ENCODE measurements around the gene TAS2R39. TPM values are rescaled to one million over a fixed set of nuclear protein-coding genes. Genes with fewer than 3 reads are reported as not detected.
"Not testable (repeated sequence)": the region's sequence is repeated elsewhere in the genome, so short reads cannot be mapped to it uniquely, and the experiment has no call there.

TAS2R39 gene
- total and polyA plus RNA-seq, 7 donors: 0.10 TPM; not detected in 6

GRCh38 chr7:143171697-143172096, 11.5 kb upstream of the TAS2R39 start:
- Histone ChIP-seq H3K27ac (no peak overlapping the region), H3K36me3 (ENCODE audit: insufficient read depth in 1 of 2, low read depth in 1 of 2) (no peaks in the 10 kb centered on the region), H3K27me3 (ENCODE audit: insufficient read depth in 3 of 3, low read length in 2 of 3) (no peaks in the 10 kb centered on the region), H3K9me3 (peaks cover under 1% of the 10 kb centered on the region), H3K4me3 (peak overlapping the region; percentile 51), H3K4me1 (peaks cover 3% of the 10 kb centered on the region)
- no peak for TF ChIP-seq CTCF (IDR thresholded peaks at IDR 0.05)
- DNase-seq (no peak), ATAC-seq (no peak)
- intact Hi-C loops (cut with DNase I): no loop called here

- no peak for TF ChIP-seq CTCF (IDR thresholded peaks at IDR 0.05)
- ATAC-seq: peak in 3 of 4 donors; percentile 68 to 83 (median 75)
These were observed 10.9 kb upstream of the TAS2R39 start for GRCh38 chr7:143172354-143172753.

GRCh38 chr7:143176128-143176527, 7.1 kb upstream of the TAS2R39 start:
- peaks cover 3% of the 10 kb centered on the region for H3K4me1 ChIP-seq
- no peak for TF ChIP-seq CTCF (IDR thresholded peaks at IDR 0.05)
- no peak for ATAC-seq
- H3K36me3 ChIP-seq (ENCODE audit: insufficient read depth in 1 of 2, low read depth in 1 of 2): no peaks in the 10 kb centered on the region
- H3K27me3 ChIP-seq (ENCODE audit: insufficient read depth in 3 of 3, low read length in 2 of 3): no peaks in the 10 kb centered on the region
- H3K9me3 ChIP-seq: peaks cover 22% of the 10 kb centered on the region
- H3K27ac ChIP-seq: no peak overlapping the region
- intact Hi-C loops (cut with DNase I): no loop called here
- 91 to 96% (median 91%) methylated on average over 5 of the region's 5 CpGs for WGBS, 3 donors
- H3K4me3 ChIP-seq: no peak overlapping the region
- DNase-seq: no peak

More at GRCh38 chr7:143172354-143172753, 10.9 kb upstream of the TAS2R39 start:
- Histone ChIP-seq H3K27ac (no peak overlapping the region), H3K36me3 (ENCODE audit: insufficient read depth in 1 of 2, low read depth in 1 of 2) (no peaks in the 10 kb centered on the region), H3K9me3 (peaks cover 7% of the 10 kb centered on the region), H3K27me3 (ENCODE audit: insufficient read depth in 3 of 3, low read length in 2 of 3) (no peaks in the 10 kb centered on the region), H3K4me1 (peaks cover 3% of the 10 kb centered on the region), H3K4me3 (peak overlapping the region; percentile 51)
- intact Hi-C loops (cut with DNase I): no loop called here
- WGBS, 3 donors: 14 to 24% (median 22%) methylated on average over 4 of the region's 4 CpGs
- peak in 1 of 2 donors; percentile 73 for DNase-seq

- Histone ChIP-seq H3K36me3 (ENCODE audit: insufficient read depth in 1 of 2, low read depth in 1 of 2) (no peaks in the 10 kb centered on the region), H3K27ac (no peak overlapping the region), H3K27me3 (ENCODE audit: insufficient read depth in 3 of 3, low read length in 2 of 3) (no peaks in the 10 kb centered on the region), H3K9me3 (peaks cover 22% of the 10 kb centered on the region), H3K4me1 (no peaks in the 10 kb centered on the region), H3K4me3 (no peak overlapping the region)
- TF ChIP-seq CTCF (IDR thresholded peaks at IDR 0.05): no peak
- intact Hi-C loops (cut with DNase I): no loop called here
- ATAC-seq (no peak), DNase-seq (no peak)
- 80 to 91% (median 82%) methylated on average over 2 of the region's 2 CpGs for WGBS, 3 donors
These were observed 5.7 kb upstream of the TAS2R39 start for GRCh38 chr7:143177374-143178119.

- 87 to 97% (median 96%) methylated on average over 4 of the region's 4 CpGs for WGBS, 3 donors
- H3K36me3 ChIP-seq (ENCODE audit: insufficient read depth in 1 of 2, low read depth in 1 of 2): not testable (repeated sequence)
These were observed 2.4 kb upstream of the TAS2R39 start for GRCh38 chr7:143180771-143181170.

More at GRCh38 chr7:143180771-143181170, 2.4 kb upstream of the TAS2R39 start:
- intact Hi-C loops (cut with DNase I): loop anchor here in 1 of 2 donors (1.0 kb wide), 1 partner anchor 17 kb away; no protein-coding TSS in a partner anchor
- not testable (repeated sequence) for H3K4me3 ChIP-seq; H3K4me1 ChIP-seq; H3K27me3 ChIP-seq (ENCODE audit: insufficient read depth in 3 of 3, low read length in 2 of 3); DNase-seq; ATAC-seq; H3K27ac ChIP-seq
- H3K9me3 ChIP-seq: peaks cover 22% of the 10 kb centered on the region

Measured in psoas muscle (tissue), 8 donors.